ENCODE results near the gene C19orf53.

Gene C19orf53

GRCh38 chr19:13762635-13763235, 11.5 kb upstream of the C19orf53 start:
- H3K4me3 ChIP-seq (ENCODE audit: control insufficient read depth, low read depth, low read length): no peak overlapping the region
- DNase-seq (ENCODE audit: low read depth): no peak

GRCh38 chr19:13763265-13763664, 11.0 kb upstream of the C19orf53 start:
- H3K4me3 ChIP-seq (ENCODE audit: control insufficient read depth, low read depth, low read length): no peak overlapping the region
- no peak for DNase-seq (ENCODE audit: low read depth)
- TF ChIP-seq, protein P1, sequence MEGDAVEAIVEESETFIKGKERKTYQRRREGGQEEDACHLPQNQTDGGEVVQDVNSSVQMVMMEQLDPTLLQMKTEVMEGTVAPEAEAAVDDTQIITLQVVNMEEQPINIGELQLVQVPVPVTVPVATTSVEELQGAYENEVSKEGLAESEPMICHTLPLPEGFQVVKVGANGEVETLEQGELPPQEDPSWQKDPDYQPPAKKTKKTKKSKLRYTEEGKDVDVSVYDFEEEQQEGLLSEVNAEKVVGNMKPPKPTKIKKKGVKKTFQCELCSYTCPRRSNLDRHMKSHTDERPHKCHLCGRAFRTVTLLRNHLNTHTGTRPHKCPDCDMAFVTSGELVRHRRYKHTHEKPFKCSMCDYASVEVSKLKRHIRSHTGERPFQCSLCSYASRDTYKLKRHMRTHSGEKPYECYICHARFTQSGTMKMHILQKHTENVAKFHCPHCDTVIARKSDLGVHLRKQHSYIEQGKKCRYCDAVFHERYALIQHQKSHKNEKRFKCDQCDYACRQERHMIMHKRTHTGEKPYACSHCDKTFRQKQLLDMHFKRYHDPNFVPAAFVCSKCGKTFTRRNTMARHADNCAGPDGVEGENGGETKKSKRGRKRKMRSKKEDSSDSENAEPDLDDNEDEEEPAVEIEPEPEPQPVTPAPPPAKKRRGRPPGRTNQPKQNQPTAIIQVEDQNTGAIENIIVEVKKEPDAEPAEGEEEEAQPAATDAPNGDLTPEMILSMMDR (IDR thresholded peaks at IDR 0.05; ENCODE audit: control insufficient read depth, insufficient read depth, low read depth, low read length, missing control alignments): no peak

More at GRCh38 chr19:13762635-13763235, 11.5 kb upstream of the C19orf53 start:
- TF ChIP-seq, protein P1 (IDR thresholded peaks at IDR 0.05; ENCODE audit: control insufficient read depth, insufficient read depth, low read depth, low read length, missing control alignments): no peak

DNA sequence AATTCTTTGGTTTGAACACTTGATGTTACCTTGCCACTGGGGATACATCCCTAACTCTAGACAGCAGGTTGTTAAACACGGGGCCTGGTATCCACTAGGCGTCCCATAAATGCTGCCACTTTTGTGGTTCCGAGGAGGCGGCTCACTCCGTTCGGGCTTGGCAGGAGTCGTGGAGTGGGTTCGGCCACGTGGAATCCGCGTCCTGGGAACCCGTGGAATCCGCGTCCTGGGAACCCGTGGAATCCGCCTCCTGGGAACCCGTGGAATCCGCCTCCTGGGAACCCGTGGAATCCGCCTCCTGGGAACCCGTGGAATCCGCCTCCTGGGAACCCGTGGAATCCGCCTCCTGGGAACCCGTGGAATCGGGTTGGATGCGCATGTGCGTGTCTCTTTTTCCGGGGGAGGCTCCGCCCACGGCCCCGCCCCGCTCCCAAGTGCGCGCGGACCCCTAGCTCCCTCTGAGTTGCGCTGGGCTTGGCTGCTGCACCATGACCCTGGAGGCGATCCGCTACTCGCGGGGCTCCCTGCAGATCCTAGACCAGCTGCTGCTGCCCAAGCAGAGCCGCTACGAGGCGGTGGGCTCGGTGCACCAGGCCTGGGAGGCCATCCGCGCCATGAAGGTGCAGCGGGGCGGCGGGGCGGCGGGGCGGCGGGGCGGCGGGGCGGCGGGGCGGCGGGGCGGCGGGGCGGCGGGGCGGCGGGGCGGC, 10.0 kb upstream of the C19orf53 start, which contains the start of gene MRI1:
Gene MRI1 (plus strand): TSS at position 422 of the 707 bp plus-strand sequence. CDS start 67 bp downstream, at position 489.
- no peak for DNase-seq (ENCODE audit: low read depth)
- TF ChIP-seq, protein P1 (IDR thresholded peaks at IDR 0.05; ENCODE audit: control insufficient read depth, insufficient read depth, low read depth, low read length, missing control alignments): no peak
- peak within 1 kb of the TSS; percentile 79 for H3K4me3 ChIP-seq (ENCODE audit: control insufficient read depth, low read depth, low read length)

- peak overlapping the region; percentile 79 for H3K4me3 ChIP-seq (ENCODE audit: control insufficient read depth, low read depth, low read length)
- no peak for DNase-seq (ENCODE audit: low read depth)
- TF ChIP-seq, protein P1 (IDR thresholded peaks at IDR 0.05; ENCODE audit: control insufficient read depth, insufficient read depth, low read depth, low read length, missing control alignments): no peak
Observed at GRCh38 chr19:13764821-13765394, 9.3 kb upstream of the C19orf53 start.

DNA sequence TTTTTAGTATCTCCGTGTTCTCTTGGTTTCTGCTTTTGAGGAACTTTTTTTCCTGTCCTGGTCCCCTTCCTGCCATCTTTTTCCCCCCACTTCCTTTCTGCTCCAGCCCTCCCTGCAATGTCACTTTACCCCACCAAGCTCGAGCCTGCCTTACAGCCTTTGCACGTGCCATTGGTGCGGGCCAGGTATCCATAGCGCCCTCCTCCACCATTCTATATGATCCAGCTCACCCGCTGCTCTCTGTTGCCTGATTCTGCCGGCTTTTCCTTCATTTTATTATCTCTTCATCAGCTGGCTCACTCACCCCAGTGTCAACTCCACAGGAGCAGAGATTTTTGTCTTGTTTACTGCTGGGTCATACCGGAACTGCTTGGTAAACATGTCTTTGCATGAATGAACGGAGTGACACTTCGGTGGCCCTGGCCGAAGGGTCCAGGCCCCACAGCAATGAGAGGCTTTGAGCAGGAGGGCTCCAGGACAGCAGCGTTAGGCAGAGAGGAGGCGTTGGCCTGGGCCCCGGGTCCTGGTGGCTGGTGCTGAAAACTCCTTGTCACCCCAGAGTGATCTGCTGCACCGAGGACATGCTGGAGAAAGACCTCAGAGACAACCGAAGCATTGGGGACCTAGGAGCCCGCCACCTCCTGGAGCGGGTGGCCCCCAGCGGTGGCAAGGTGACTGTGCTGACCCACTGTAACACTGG, 8.7 kb upstream of the C19orf53 start:
- H3K4me3 ChIP-seq (ENCODE audit: control insufficient read depth, low read depth, low read length): peak overlapping the region; percentile 79
- DNase-seq (ENCODE audit: low read depth): no peak

DNA sequence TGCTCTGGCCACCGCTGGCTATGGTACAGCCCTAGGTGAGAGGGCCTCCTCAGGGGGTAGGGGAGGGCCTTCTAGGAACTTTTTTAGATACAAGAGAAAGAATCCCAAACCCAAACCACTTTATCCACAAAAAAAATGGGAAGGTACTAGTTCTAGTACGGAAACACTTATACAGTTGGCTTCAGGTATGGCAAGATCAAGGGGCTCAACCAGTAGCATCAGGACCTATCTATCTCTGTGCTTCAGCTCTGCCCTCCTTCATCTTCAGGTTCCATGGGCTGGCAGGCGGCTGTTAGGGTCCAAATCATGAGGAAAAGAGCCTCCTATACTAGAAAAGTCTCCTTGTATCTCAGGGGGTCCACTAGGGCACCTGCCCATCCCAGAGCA, 8.2 kb upstream of the C19orf53 start:
- DNase-seq (ENCODE audit: low read depth): no peak
- no peak overlapping the region for H3K4me3 ChIP-seq (ENCODE audit: control insufficient read depth, low read depth, low read length)
- TF ChIP-seq, protein P1 (IDR thresholded peaks at IDR 0.05; ENCODE audit: control insufficient read depth, insufficient read depth, low read depth, low read length, missing control alignments): no peak

More for the DNA sequence above, 8.7 kb upstream of the C19orf53 start:
- TF ChIP-seq, protein P1 (IDR thresholded peaks at IDR 0.05; ENCODE audit: control insufficient read depth, insufficient read depth, low read depth, low read length, missing control alignments): no peak

Data from AG09309 (cell line).